Right lobe of liver (tissue), 6 donors: ENCODE measurements around the gene APBB2. TPM values are rescaled to one million over a fixed set of nuclear protein-coding genes. Genes with fewer than 3 reads are reported as not detected.

Experiments used
- ATAC-seq, 4 donors: fragments of 200-7000 bp; cut with Tn5 transposase; one replicate each; pipeline ENCODE4 v1.9.1; 2020; ENCODE audit warnings: mild to moderate bottlenecking in 4 of 4, moderate library complexity in 4 of 4
- DNase-seq, 3 donors: peaks; one replicate each; pipeline ENCODE4 v3.0.0-alpha.2; 2020
- H3K27ac ChIP-seq, 3 donors: fragments of 200-600 bp; one replicate each; pipeline ENCODE4 v1.8.0; 2022
- H3K27me3 ChIP-seq, 2 donors: fragments of 200-600 bp; one replicate each; pipeline ENCODE4 v1.8.0; 2022
- H3K36me3 ChIP-seq, 4 donors: fragments of 200-600 bp; sonication (generic) in 1 of 4; one replicate each; pipeline versions ENCODE4 v1.5.1 to v1.8.0; 2017 to 2022; ENCODE audit warnings: control low read depth in 1 of 4
- H3K4me1 ChIP-seq, 4 donors: fragments of 200-600 bp; sonication (generic) in 1 of 4; one replicate each; pipeline versions ENCODE4 v1.5.1 to v1.8.0; 2017 to 2022; ENCODE audit warnings: control low read depth in 1 of 4
- H3K4me3 ChIP-seq, 3 donors: fragments of 200-600 bp; one replicate each; pipeline ENCODE4 v1.8.0; 2022
- H3K9me3 ChIP-seq, 4 donors: fragments of 200-600 bp; sonication (generic) in 1 of 4; one replicate each; pipeline versions ENCODE4 v1.5.1 to v1.8.0; 2017 to 2022; ENCODE audit warnings: control low read depth in 1 of 4
- POLR2A ChIP-seq: fragments of 450-650 bp; IDR thresholded peaks from one replicate; pipeline ENCODE4 v1.6.1; 2017; ENCODE audit warnings: antibody characterized with exemption, mild to moderate bottlenecking
- WGBS: methylation state at CpG from one replicate; pipeline ENCODE4 v1.1.6; 2018; ENCODE audit warnings: low coverage, low lambda C conversion rate; ENCODE audit not compliant: insufficient coverage; ENCODE audit errors: missing lambda C conversion rate; 5-methylcytosine and 5-hydroxymethylcytosine counted together
- intact Hi-C, 2 donors: fragments of 100-400 bp; cut with DNase I; formaldehyde crosslinking; loops; one replicate each; pipeline versions ENCODE4 v1.11.2 to v1.14.1; 2022
- total RNA-seq, 6 experiments: library from RNA; depleted of rRNA in 2 of 6; stranded (reverse); fragments of >200 nt in 2 of 6; fragmentation: NEBNext Ultra II Directional in 3 of 6; extraction: Animal tissue kit (Norgen Biotek cat#: 25700) in 3 of 6; gene quantifications; one replicate each; pipeline versions ENCODE4 v1.1.0 to v1.2.4, GENCODE V29; 2016 to 2023
- TF ChIP-seq, protein P1 (sequence below), 4 donors: fragments of 200-600 bp in 3 of 4; fragments of 450-650 bp in 1 of 4; IDR thresholded peaks; one replicate each; pipeline versions ENCODE4 v1.5.1 to v1.8.0; 2016 to 2022; ENCODE audit warnings: antibody characterized with exemption in 4 of 4, mild to moderate bottlenecking in 2 of 4
- donor health status: DM: no; HTN: yes; CAD: no.
- donor health status: DM: no; HTN: no; CAD: no.
- donor health status: DM: no; HTN: no; CAD: no.
- donor health status: DM: no; HTN: yes; CAD: no.
- donor health status: DM: no; HTN: yes; CAD: no.

APBB2 gene
- total RNA-seq, 6 experiments from 2014 or later, result 14.1 to 27.9 (median 25.1) TPM

DNA sequence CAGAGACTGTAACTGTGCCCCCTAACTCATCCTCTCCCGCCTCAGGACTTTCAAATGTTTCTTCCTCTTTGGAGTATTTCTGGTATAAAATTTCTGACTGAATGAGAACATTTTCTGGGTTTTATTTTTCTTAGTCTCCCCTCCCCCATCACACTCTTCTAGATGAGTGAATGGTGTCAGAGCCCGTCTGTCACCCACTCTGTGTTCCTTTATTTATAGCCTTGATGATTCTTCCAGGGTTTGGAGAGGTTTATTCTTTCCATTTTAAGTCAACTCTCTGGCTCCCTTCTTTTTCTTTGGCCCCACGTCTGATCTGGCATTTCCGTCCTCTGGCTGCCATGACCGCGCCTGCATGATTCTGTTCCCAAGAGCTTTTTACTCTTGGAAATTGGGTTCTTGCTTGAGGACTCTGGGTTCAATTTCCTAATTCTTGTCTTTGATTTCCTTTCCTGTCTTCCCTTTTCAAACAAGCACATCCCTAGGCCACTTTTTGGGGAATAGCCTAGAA lies 335.7 kb downstream of the APBB2 start:
- Histone ChIP-seq H3K4me3 (no peak overlapping the region), H3K9me3 (no peaks in the 10 kb centered on the region), H3K27me3 (no peaks in the 10 kb centered on the region), H3K27ac (no peak overlapping the region), H3K36me3 (peaks cover 0 to 12% (median 0%) of the 10 kb centered on the region in 4 donors), H3K4me1 (peaks cover 0 to 4% (median 0%) of the 10 kb centered on the region in 4 donors)
- WGBS, result 88% methylated on average over 6 of the region's 6 CpGs
- no peak for ATAC-seq
- intact Hi-C loops, result no loop called here
- DNase-seq, result no peak
- TF ChIP-seq, protein P1, sequence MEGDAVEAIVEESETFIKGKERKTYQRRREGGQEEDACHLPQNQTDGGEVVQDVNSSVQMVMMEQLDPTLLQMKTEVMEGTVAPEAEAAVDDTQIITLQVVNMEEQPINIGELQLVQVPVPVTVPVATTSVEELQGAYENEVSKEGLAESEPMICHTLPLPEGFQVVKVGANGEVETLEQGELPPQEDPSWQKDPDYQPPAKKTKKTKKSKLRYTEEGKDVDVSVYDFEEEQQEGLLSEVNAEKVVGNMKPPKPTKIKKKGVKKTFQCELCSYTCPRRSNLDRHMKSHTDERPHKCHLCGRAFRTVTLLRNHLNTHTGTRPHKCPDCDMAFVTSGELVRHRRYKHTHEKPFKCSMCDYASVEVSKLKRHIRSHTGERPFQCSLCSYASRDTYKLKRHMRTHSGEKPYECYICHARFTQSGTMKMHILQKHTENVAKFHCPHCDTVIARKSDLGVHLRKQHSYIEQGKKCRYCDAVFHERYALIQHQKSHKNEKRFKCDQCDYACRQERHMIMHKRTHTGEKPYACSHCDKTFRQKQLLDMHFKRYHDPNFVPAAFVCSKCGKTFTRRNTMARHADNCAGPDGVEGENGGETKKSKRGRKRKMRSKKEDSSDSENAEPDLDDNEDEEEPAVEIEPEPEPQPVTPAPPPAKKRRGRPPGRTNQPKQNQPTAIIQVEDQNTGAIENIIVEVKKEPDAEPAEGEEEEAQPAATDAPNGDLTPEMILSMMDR (IDR thresholded peaks at IDR 0.05), result no peak
- no peak for TF ChIP-seq POLR2A

DNA sequence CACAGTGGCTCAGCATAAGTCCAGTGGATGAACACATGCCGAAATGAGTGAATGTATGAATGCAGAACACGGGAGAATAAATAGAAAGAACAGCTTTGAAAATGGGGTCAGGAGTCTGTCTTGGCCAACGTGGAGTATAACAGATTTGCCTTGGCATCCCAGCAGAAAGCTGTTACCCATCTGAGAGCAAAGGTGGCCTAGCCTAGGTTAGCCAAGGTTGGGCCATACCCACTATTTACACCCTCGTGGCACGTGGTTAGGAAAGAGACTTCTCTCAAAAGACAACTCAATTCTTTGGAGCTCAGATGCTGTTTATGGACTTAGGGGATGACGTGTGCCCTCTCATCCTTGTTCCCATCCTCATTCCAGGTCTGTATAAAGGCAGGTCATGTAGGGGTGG lies 337.3 kb downstream of the APBB2 start:
- H3K9me3 ChIP-seq, result no peaks in the 10 kb centered on the region
- peaks cover 0 to 4% (median 0%) of the 10 kb centered on the region in 4 donors for H3K4me1 ChIP-seq
- 79% methylated on average over 6 of the region's 6 CpGs for WGBS
- no peak overlapping the region for H3K27ac ChIP-seq
- no peak for TF ChIP-seq POLR2A
- TF ChIP-seq, protein P1 (IDR thresholded peaks at IDR 0.05), result no peak
- intact Hi-C loops, result no loop called here
- no peaks in the 10 kb centered on the region for H3K27me3 ChIP-seq
- H3K36me3 ChIP-seq, result peaks cover 0 to 12% (median 0%) of the 10 kb centered on the region in 4 donors
- ATAC-seq, result peak; percentile 30 to 66 (median 46)
- no peak overlapping the region for H3K4me3 ChIP-seq
- peak in 1 of 3 donors; percentile 58 for DNase-seq

- ATAC-seq, result peak in 2 of 4 donors; percentile 40 to 60
- Histone ChIP-seq H3K27me3 (no peaks in the 10 kb centered on the region), H3K4me1 (peaks cover 0 to 4% (median 0%) of the 10 kb centered on the region in 4 donors), H3K9me3 (no peaks in the 10 kb centered on the region), H3K27ac (no peak overlapping the region), H3K4me3 (no peak overlapping the region), H3K36me3 (peaks cover 0 to 7% (median 0%) of the 10 kb centered on the region in 4 donors)
- no peak for TF ChIP-seq POLR2A
- TF ChIP-seq, protein P1 (IDR thresholded peaks at IDR 0.05), result no peak
- intact Hi-C loops, result no loop called here
- WGBS, result 73% methylated on average over 1 of the region's 1 CpG
- DNase-seq, result no peak
Observed at GRCh38 chr4:40875507-40876150, 338.7 kb downstream of the APBB2 start.

- Histone ChIP-seq H3K27ac (no peak overlapping the region), H3K27me3 (no peaks in the 10 kb centered on the region), H3K4me3 (no peak overlapping the region), H3K36me3 (no peaks in the 10 kb centered on the region), H3K4me1 (peaks cover 0 to 4% (median 0%) of the 10 kb centered on the region in 4 donors), H3K9me3 (no peaks in the 10 kb centered on the region)
- ATAC-seq, result no peak
- intact Hi-C loops, result no loop called here
- no peak for DNase-seq
- WGBS, result 80% methylated on average over 3 of the region's 3 CpGs
- TF ChIP-seq, protein P1 (IDR thresholded peaks at IDR 0.05), result no peak
- TF ChIP-seq POLR2A, result no peak
Observed at GRCh38 chr4:40874901-40875300, 339.4 kb downstream of the APBB2 start.
